Measurements from ENCODE around the gene RNF169. TPM values are rescaled to one million over a fixed set of nuclear protein-coding genes. Genes with fewer than 3 reads are reported as not detected.

RNF169 gene
- total RNA-seq, 1 experiment from 2014 or later = 28.0 TPM

- H3K9me3 ChIP-seq = no peaks in the 10 kb centered on the region
- H3K27me3 Mint-ChIP-seq (ENCODE audit: insufficient read depth, unreplicated experiment) = peaks cover 15% of the 10 kb centered on the region
- POLR2A ChIA-PET = interaction anchor here (1.0 kb wide), 2 partner anchors 24 to 234 kb away, joined by 3 read pairs; no protein-coding TSS in a partner anchor
- no peaks in the 10 kb centered on the region for H3K9me3 Mint-ChIP-seq (ENCODE audit: unreplicated experiment)
- intact Hi-C loops (cut with micrococcal nuclease; ENCODE audit: unreplicated experiment) = loop anchor here (1.0 kb wide), 4 partner anchors 24 to 144 kb away; no protein-coding TSS in a partner anchor
- H3K27me3 ChIP-seq (replicated peaks; ENCODE audit: control insufficient read depth, insufficient read depth, low read length) = no peaks in the 10 kb centered on the region
- no peaks in the 10 kb centered on the region for H3K36me3 Mint-ChIP-seq (ENCODE audit: insufficient read depth, unreplicated experiment)
- H3K36me3 ChIP-seq (ENCODE audit: control insufficient read depth, insufficient read depth, low read length) = no peaks in the 10 kb centered on the region
- peak; percentile 84 to 89 for DNase-seq
- 0 out of 2 replicates have a peak, but pooled peaks cover 7% of the 10 kb centered on the region for H3K4me1 ChIP-seq
- H3K27ac Mint-ChIP-seq (ENCODE audit: unreplicated experiment) = no peak overlapping the region
- no TSS peak for BruUV-seq (replicated peaks)
- no peak overlapping the region for H3K4me3 Mint-ChIP-seq (ENCODE audit: unreplicated experiment)
- CTCF ChIA-PET = interaction anchor here (0.6 to 6.9 kb wide), 13 partner anchors 8 to 273 kb away, joined by 3 to 158 read pairs (median 4); no protein-coding TSS in a partner anchor
- TF ChIP-seq, protein P1, sequence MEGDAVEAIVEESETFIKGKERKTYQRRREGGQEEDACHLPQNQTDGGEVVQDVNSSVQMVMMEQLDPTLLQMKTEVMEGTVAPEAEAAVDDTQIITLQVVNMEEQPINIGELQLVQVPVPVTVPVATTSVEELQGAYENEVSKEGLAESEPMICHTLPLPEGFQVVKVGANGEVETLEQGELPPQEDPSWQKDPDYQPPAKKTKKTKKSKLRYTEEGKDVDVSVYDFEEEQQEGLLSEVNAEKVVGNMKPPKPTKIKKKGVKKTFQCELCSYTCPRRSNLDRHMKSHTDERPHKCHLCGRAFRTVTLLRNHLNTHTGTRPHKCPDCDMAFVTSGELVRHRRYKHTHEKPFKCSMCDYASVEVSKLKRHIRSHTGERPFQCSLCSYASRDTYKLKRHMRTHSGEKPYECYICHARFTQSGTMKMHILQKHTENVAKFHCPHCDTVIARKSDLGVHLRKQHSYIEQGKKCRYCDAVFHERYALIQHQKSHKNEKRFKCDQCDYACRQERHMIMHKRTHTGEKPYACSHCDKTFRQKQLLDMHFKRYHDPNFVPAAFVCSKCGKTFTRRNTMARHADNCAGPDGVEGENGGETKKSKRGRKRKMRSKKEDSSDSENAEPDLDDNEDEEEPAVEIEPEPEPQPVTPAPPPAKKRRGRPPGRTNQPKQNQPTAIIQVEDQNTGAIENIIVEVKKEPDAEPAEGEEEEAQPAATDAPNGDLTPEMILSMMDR (IDR thresholded peaks at IDR 0.05; ENCODE audit: insufficient read depth in 1 of 2, low read depth in 1 of 2, low read length in 1 of 2, severe bottlenecking in 1 of 2, unreplicated experiment in 1 of 2) = peak; percentile 98 to 100
- no peak overlapping the region for H3K4me3 ChIP-seq (ENCODE audit: low read depth, low read length)
- peaks cover 13% of the 10 kb centered on the region for H3K4me1 Mint-ChIP-seq (ENCODE audit: low read depth, unreplicated experiment)
Measured at GRCh38 chr11:74726547-74727182, 22.0 kb upstream of the RNF169 start.

DNA sequence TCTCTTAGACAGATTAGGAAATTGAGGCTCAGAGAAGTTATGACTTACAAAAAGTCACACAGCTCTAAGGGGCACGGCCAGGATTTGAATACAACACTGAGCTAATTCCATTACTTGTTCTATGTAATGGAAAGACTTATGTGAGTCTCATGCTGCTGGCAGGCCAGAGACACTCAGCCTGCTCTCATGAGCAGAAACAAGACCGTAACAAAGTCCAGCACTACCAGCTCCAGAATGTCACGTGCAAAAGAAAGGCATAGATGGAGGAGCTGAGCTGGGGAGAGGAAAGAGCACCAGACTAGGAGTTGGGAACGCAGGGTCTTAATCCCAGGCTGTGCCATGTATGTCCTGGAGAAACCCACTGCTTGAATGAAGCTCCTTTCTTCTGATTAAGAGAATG, 19.3 kb upstream of the RNF169 start:
- peaks cover 22% of the 10 kb centered on the region for H3K27me3 Mint-ChIP-seq (ENCODE audit: insufficient read depth, unreplicated experiment)
- Histone ChIP-seq H3K4me1 (peaks cover 13% of the 10 kb centered on the region), H3K27me3 (replicated peaks; ENCODE audit: control insufficient read depth, insufficient read depth, low read length) (no peaks in the 10 kb centered on the region), H3K36me3 (ENCODE audit: control insufficient read depth, insufficient read depth, low read length) (no peaks in the 10 kb centered on the region), H3K9me3 (no peaks in the 10 kb centered on the region), H3K4me3 (ENCODE audit: low read depth, low read length) (no peak overlapping the region)
- H3K27ac Mint-ChIP-seq (ENCODE audit: unreplicated experiment) = no peak overlapping the region
- intact Hi-C loops (cut with micrococcal nuclease; ENCODE audit: unreplicated experiment) = no loop called here
- peaks cover 23% of the 10 kb centered on the region for H3K4me1 Mint-ChIP-seq (ENCODE audit: low read depth, unreplicated experiment)
- no peak for DNase-seq
- ChIA-PET CTCF (interaction anchor here (0.9 to 6.9 kb wide), 4 partner anchors 19 to 476 kb away, joined by 3 to 158 read pairs (median 3); no protein-coding TSS in a partner anchor), POLR2A (no interaction called here)
- H3K36me3 Mint-ChIP-seq (ENCODE audit: insufficient read depth, unreplicated experiment) = no peaks in the 10 kb centered on the region
- no peaks in the 10 kb centered on the region for H3K9me3 Mint-ChIP-seq (ENCODE audit: unreplicated experiment)
- no TSS peak for BruUV-seq (replicated peaks)
- no peak overlapping the region for H3K4me3 Mint-ChIP-seq (ENCODE audit: unreplicated experiment)
- TF ChIP-seq, protein P1 (IDR thresholded peaks at IDR 0.05; ENCODE audit: insufficient read depth in 1 of 2, low read depth in 1 of 2, low read length in 1 of 2, severe bottlenecking in 1 of 2, unreplicated experiment in 1 of 2) = no peak

- ChIA-PET CTCF (interaction anchor here (0.5 kb wide), 1 partner anchor 28 kb away, joined by 3 read pairs; no protein-coding TSS in a partner anchor), POLR2A (no interaction called here)
- H3K4me3 ChIP-seq (ENCODE audit: low read depth, low read length) = peak overlapping the region; percentile 49
- no peaks in the 10 kb centered on the region for H3K27me3 ChIP-seq (replicated peaks; ENCODE audit: control insufficient read depth, insufficient read depth, low read length)
- no peaks in the 10 kb centered on the region for H3K36me3 Mint-ChIP-seq (ENCODE audit: insufficient read depth, unreplicated experiment)
- H3K4me1 Mint-ChIP-seq (ENCODE audit: low read depth, unreplicated experiment) = peaks cover 22% of the 10 kb centered on the region
- H3K4me3 Mint-ChIP-seq (ENCODE audit: unreplicated experiment) = peak overlapping the region; percentile 75
- peaks cover 13% of the 10 kb centered on the region for H3K4me1 ChIP-seq
- H3K9me3 Mint-ChIP-seq (ENCODE audit: unreplicated experiment) = no peaks in the 10 kb centered on the region
- H3K27me3 Mint-ChIP-seq (ENCODE audit: insufficient read depth, unreplicated experiment) = peaks cover 22% of the 10 kb centered on the region
- intact Hi-C loops (cut with micrococcal nuclease; ENCODE audit: unreplicated experiment) = no loop called here
- H3K9me3 ChIP-seq = no peaks in the 10 kb centered on the region
- no peak for DNase-seq
- BruUV-seq (replicated peaks) = no TSS peak
- no peak overlapping the region for H3K27ac Mint-ChIP-seq (ENCODE audit: unreplicated experiment)
- H3K36me3 ChIP-seq (ENCODE audit: control insufficient read depth, insufficient read depth, low read length) = no peaks in the 10 kb centered on the region
- TF ChIP-seq, protein P1 (IDR thresholded peaks at IDR 0.05; ENCODE audit: insufficient read depth in 1 of 2, low read depth in 1 of 2, low read length in 1 of 2, severe bottlenecking in 1 of 2, unreplicated experiment in 1 of 2) = no peak
Measured at GRCh38 chr11:74730571-74731260, 17.9 kb upstream of the RNF169 start.
